Retina (tissue), 1 donor: ENCODE results near the gene HADHB.
"Not testable (repeated sequence)": the region's sequence is repeated elsewhere in the genome, so short reads cannot be mapped to it uniquely, and the experiment has no call there.

Source experiments
- DNase-seq: peaks from one replicate; pipeline ENCODE4 v3.0.0-alpha.2; 2016

The HADHB gene

DNA sequence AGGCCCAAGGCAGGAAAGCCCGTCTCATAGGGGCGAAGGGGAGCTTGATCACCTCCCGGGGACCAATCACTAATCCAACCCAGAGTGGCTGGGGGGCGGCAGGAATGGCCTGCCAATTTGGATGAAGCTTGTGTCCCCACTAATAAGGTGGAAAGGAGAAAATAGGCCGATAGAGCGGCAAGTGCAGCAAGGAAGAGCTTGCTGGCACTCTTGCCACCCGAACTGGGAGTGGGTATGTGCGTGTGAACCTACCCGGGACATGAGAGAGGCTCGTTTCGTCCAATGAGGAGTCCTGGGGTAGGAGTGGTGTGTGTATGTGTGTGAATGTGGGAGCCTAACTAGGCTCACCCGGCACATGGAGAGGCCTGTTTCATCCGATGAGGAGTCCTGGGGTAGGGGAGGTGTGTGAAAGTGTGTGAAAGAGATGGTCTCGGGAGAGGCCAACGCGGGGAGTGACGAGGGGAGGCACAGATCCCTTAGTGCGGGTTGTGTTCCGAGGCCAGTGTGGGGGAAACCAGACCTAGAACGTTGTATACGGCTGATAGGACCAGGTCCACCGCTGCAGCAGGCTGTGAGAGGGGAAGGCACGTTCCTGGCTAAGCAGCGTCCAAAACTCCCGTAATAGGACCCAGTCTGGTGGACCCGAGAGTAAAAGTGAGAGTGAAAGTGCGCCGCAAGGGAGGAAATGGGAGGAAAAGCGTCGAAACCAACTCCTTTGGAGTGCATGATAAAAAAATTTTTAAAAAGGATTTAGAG, 54.1 kb downstream of the HADHB start:
- DNase-seq, result peak; percentile 69

DNA sequence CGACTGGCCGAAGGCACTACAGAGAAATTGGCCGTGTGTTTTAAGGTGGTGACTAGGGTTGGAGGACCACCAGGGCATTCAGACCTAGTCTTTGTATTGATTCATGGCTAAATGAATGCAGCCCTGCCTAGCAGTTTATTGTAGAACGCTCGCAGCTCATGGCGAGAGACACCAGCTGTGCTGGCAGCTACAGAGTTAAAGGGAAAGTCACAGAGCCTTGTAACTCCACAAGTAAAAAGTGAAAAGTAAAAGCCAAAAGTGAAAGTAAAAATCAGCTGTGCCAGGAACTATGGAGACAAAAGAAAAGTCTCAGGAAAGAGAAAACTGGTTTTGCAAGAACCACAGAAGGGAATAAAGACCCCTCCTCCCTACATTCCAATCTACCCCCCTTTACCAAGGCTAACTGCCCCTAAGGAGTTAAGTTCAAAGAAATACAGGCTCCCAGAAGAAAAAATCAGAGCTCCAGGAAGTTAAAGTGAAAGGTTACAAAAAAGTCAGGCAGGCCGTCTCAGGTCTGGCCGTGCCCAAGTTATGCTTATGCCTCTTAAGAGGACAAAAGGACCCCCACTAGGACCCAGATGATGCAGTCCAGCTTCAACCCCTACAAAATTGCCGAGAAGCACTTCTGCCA, 54.8 kb downstream of the HADHB start:
- DNase-seq, result peak; percentile 61

DNA sequence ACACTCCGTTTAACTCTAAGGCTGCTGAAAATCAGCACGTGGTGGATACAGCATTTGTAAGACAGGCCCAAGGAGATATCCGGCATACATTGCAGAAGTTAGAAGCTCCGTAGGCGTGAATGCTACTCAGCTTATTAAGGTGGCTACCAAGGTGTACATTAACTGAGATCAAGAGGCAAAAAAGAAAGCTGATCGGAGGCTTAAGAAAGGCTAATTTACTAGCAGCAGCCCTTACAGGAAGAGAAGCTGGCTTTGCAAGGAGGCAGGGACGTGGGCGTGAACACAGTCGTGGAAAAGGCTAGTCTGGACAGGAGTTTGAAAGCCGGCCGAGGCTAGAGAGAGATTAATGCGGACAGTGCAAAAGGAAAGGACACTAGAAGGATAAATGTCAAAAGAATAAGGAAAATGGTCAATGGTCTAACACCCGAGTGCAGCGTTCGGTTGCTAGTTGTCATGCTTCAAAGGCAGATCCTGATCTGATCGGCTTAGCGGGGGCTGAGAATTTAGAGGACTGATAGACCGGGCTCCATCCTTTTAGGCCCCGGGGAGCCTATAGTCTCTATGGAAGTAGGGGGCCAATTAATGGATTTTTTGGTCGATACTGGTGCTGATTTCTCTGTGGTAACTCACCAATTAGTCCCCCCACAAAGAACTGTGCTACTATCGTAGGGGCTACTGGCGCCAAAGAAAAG, 55.6 kb downstream of the HADHB start:
- peak; percentile 56 for DNase-seq

DNA sequence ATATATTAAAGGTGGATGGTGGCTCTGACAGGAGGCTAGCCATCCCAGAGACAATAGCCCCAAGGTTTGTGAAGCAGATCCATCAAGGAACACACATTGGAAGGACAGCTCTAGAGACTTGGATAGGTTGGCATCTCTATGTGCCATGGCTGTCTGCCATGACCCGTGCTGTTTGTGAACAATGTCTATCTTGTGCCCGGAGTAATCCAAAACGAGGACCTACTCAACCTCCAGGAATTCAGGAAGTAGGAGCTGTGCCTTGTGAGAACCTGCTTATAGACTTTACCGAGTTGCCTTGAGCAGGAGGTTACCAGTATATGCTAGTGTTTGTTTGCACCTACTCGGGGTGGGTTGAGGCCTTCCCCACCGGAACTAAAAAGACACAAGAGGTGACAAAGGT, 58.1 kb downstream of the HADHB start:
- DNase-seq, result no peak

DNA sequence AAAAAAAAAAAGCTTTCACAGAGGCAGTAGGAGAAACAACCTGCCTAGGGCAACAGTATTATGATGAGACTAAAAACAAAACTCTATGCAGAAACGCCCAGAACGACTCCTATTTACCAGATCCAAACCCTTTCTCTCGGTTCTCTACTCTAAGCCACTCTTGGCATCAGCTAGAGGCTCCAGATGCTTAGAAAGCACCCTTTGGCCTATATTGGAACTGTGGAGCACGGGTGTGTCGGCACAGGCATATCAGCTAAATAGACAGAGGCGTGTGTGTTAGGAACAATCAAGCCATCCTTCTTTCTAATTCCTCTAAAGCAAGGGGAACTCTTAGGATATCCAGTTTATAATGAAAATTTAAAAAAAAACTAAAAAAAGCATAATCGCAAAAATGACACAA, 60.4 kb downstream of the HADHB start:
- not testable (repeated sequence) for DNase-seq

DNA sequence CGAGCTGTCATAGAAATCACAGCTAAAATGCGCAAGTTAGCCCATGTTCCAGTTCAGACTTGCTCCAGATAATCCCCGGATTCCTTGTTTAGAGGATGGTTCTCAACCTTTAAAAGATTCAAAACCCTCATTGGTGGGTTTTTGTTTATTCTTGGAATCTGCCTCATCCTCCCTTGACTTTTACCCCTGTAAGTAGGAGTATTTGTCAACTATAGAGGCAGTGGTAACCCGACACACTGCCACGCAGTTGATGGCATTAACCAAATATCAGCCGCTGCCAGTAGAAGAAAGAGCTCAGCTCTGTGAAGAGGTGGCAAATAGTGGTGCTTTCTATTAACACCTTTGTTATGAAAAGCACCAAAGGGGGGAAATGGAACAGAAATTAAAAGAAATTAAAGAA, 60.8 kb downstream of the HADHB start:
- DNase-seq, result no peak

GRCh38 chr2:26309921-26310320, 65.2 kb downstream of the HADHB start:
- no peak for DNase-seq

DNA sequence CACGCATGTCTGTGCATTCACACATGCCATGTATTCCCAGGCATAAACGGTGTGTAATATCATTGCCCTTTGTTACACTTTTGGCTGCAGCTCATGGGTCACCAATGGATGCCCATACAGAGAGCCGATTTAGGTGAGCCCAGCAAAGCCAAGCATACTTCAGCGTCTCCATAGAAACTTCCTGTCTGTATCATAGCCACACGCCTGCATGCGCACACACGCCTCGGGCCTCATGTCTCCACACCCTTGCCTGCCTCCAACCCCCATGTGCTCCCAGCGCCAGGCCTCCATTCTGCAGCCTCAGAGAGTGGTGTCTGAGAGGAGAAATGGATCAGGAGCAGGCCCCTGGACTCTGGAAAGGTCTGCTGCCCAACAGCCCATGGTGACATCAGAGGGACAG, 67.7 kb downstream of the HADHB start:
- DNase-seq, result no peak

GRCh38 chr2:26313446-26313845, 68.7 kb downstream of the HADHB start:
- DNase-seq, result no peak

GRCh38 chr2:26314243-26314642, 69.5 kb downstream of the HADHB start:
- no peak for DNase-seq

- DNase-seq, result no peak
Observed at GRCh38 chr2:26316041-26316440, 71.3 kb downstream of the HADHB start.

- DNase-seq, result no peak
Observed at GRCh38 chr2:26316845-26317244, 72.1 kb downstream of the HADHB start.

DNA sequence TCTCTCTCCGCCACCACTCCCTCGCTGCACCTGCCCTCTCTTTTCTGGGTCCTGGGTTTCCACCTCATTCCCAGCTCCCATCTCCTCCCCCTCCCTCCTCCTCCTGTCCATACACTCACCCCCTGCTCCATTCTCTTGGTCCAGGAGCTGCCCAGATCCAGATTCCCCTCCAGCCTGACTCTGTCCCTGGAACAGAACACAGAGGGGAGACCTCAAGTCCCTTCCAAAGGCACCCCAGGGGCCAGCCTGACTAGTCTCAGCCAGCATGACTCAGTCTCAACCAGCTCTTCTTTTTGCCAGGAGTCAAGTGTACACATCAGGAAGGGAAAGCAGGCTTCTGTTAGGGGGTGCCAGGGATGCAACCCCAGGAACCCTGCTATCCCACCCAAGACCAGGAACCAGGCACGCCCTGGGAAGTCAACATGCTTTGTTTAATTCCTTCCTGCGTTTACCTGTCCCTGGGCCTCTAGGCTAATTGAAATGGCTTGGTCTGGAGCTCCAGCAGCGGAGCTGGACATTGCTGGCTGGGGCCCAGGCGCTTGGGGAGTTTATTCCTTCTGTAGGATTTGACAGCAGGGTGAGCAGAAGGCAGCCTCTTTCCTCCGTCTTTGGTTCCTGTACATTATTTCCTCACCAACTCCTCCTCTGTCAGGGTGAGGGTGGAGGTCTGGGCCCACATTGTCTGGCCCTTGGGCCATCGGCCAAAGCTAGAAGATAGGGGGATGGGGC, 72.8 kb downstream of the HADHB start:
- DNase-seq, result no peak

- DNase-seq, result no peak
Observed at GRCh38 chr2:26318950-26319349, 74.2 kb downstream of the HADHB start.

DNA sequence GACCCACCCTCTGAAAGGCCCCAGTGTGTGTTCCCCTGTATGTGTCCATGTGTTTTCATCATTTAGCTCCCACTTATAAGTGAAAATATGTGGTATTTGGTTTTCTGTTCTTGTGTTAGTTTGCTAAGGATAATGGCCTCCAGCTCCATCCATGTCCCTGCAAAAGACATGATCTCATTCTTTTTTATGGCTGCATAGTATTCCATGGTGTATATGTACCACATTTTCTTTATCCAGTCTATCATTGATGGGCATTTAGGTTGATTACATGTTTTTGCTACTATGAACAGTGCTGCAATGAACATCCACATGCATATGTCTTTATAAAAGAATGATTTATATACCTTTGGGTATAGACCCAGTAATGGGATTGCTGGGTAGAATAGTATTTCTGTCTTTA, 79.7 kb downstream of the HADHB start:
- DNase-seq, result not testable (repeated sequence)

DNA sequence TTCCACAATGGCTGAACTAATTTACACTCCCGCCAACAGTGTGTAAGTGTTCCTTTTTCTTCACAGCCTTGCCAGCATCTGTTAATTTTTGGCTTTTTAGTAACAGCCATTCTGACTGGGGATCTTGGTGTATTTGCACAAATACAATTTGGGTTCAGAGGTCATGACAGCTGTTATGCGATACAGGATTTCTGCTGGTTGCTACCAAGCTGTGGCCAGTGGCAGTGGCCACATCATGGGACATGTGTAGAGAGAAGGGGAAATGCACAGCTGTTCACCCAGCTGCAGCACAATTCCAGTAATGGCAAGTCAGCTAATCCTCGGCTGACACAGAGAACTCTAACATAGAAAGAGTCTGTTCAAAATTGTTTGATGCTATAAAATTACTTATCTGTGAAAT, 80.2 kb downstream of the HADHB start:
- no peak for DNase-seq

GRCh38 chr2:26325851-26326250, 81.1 kb downstream of the HADHB start:
- DNase-seq, result no peak

- no peak for DNase-seq
Observed at GRCh38 chr2:26326514-26326913, 81.8 kb downstream of the HADHB start.

DNA sequence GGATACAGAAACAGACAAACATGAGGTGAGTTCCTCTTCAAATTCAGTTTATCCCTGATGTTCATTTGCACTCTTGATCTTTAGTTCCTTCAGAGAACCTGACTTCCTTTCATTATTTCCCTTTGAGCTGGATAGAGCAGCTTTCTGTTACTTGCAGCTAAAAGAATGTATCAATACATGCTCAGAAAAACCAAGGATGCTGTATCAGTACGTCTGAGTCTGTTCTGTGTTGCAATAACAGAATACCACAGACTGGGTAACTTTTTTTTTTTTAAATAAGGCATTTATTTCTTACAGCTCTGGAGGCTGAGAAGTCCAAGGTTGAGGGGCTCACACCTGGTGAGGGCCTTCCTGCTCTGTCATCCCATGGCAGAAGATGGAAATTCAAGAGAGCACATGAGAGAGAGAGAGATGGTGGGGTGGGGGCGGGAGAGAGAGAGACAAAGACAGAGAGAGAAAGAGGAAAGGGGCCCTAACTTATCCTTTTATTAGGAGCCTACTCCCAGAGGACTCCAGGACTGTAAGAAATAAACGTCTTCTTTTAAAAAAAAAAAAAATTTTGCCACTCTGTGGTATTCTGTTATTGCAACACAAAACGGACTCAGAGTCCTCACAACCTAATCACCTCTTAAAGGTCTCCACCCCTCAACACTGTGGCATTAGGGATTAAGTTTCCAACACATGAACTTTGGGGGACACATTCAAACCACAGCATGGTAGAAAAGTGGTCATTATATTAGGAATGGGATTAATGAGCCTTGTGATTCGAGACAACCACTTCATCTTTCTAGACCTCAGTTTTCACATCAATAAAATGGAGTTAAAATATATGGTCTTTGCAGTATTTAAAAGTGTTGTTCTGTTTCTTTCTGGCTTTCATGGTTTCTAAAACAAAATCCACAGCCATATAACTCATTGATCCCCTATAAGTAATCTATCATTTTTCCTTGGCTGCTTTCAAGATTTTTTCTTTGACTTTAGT, 82.8 kb downstream of the HADHB start:
- DNase-seq, result no peak

DNA sequence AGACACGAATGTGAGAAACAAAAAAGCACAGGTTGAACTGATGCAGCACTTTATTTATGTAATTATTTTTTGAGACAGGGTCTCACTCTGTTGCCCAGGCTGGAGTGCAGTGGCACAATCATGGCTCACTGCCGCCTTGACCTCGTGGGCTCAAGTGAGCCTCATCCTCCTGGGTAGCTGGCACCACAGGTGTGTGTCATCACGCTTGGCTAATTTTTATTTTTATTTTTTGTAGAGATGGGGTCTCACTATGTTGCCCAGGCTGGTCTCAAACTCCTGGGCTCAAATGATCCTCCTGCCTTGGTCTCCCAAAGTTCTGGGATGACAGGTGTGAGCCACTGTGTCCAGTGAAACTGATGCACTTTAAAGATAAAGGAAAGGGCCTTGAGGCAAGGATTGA, 84.3 kb downstream of the HADHB start:
- DNase-seq, result not testable (repeated sequence)

DNA sequence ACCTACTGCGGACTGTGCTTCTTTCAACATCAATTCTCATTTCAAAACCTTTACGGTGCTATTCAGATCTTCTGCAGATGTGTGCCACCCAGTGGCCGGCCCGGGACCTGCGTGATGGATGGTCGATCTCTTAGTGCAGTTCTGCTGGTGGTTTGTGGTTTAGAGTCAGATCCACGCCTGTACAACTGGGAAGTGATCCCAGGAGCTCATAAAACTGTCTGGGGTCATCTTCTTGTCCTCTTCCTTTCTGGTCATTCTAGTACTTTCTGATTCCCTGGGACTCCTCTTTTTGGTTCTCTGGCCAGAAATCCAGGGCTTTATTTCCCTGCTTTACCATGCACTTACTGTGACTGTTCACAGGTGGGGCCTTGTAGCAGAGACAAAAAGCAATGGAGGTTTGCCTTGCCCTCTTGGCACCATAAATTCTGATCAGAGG, 85.4 kb downstream of the HADHB start:
- DNase-seq, result peak; percentile 67

DNA sequence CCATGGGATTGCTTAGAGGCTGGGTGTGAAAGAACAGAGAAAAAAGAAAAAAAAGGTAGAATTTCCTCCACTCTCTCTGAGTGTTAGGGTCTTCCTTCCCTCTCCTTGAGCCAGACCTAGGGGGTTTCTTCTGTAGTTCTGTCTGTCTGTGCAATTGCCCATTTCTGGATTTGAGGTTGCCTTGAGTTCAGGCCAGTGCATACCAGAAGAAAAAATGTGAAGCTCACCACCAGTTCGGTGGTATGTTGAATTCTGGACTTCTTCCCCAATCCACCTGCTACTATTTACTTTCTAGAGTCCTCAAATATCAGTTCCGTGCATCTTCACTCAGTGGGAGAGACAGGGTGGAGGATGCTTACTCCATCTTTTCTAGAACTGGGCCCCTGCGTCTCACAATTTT, 85.9 kb downstream of the HADHB start:
- no peak for DNase-seq
